H1 (cell line): ENCODE results near the gene PASK.

Source experiments
- EP300 ChIP-seq, 2 experiments: IDR thresholded peaks; 1 replicate in 1 of 2; 2 replicates in 1 of 2; pipeline ENCODE4 v1.6.1; 2011 to 2012; ENCODE audit warnings: low read depth in 2 of 2, low read length in 2 of 2, mild to moderate bottlenecking in 2 of 2, borderline replicate concordance in 1 of 2, inconsistent platforms in 1 of 2, moderate library complexity in 1 of 2
- EZH2 ChIP-seq: fragments of 200-600 bp; sonication (generic); IDR thresholded peaks from 2 replicates; pipeline ENCODE4 v1.7.1; 2012; ENCODE audit warnings: low read depth, mild to moderate bottlenecking, moderate library complexity, low read length, inconsistent platforms; ENCODE audit not compliant: severe bottlenecking
- GTF2F1 ChIP-seq: IDR thresholded peaks from 2 replicates; pipeline ENCODE4 v1.6.1; 2012; ENCODE audit warnings: low read depth, low read length, improper control_type of control experiment, borderline replicate concordance
- JUN ChIP-seq: IDR thresholded peaks from 2 replicates; pipeline ENCODE4 v1.6.1; 2011; ENCODE audit warnings: low read depth, mild to moderate bottlenecking, improper control_type of control experiment, low read length
- POLR2A ChIP-seq, 2 experiments: IDR thresholded peaks; 1 replicate in 1 of 2; 2 replicates in 1 of 2; pipeline ENCODE4 v1.6.1; 2011; ENCODE audit warnings: low read depth in 2 of 2, low read length in 2 of 2, mild to moderate bottlenecking in 2 of 2; ENCODE audit errors: control extremely low read depth in 1 of 2
- POLR2AphosphoS5 ChIP-seq: IDR thresholded peaks from 2 replicates; pipeline ENCODE4 v1.6.1; 2011; ENCODE audit warnings: low read depth, low read length
- RNF2 ChIP-seq: fragments of 200-900, 300-1000 bp; sonication (generic); IDR thresholded peaks from 2 replicates; pipeline ENCODE4 v1.7.1; 2016; ENCODE audit warnings: borderline replicate concordance, low read depth, mild to moderate bottlenecking, antibody characterized with exemption, low read length; ENCODE audit not compliant: poor library complexity, severe bottlenecking; ENCODE audit errors: missing control alignments
- RXRA ChIP-seq: IDR thresholded peaks from 2 replicates; pipeline ENCODE4 v1.6.1; 2011; ENCODE audit warnings: low read depth, mild to moderate bottlenecking, low read length, moderate library complexity; ENCODE audit not compliant: insufficient read depth
- SIN3A ChIP-seq, 2 experiments: IDR thresholded peaks in 1 of 2; conservative IDR thresholded peaks in 1 of 2; 2 replicates each; pipeline ENCODE4 v1.6.1; 2011 to 2012; ENCODE audit warnings: low read length in 2 of 2, improper control_type of control experiment in 1 of 2, low read depth in 1 of 2, mild to moderate bottlenecking in 1 of 2
- TAF1 ChIP-seq: IDR thresholded peaks from 2 replicates; pipeline ENCODE4 v1.6.1; 2011; ENCODE audit warnings: mild to moderate bottlenecking, low read depth, low read length
- TF ChIP-seq, protein P1 (sequence below), 3 experiments: IDR thresholded peaks; 1 replicate in 2 of 3; 2 replicates in 1 of 3; pipeline versions ENCODE4 v1.5.1 to v1.6.1; 2011; ENCODE audit warnings: low read length in 3 of 3, mild to moderate bottlenecking in 3 of 3, inconsistent platforms in 2 of 3, low read depth in 1 of 3, moderate library complexity in 1 of 3; ENCODE audit not compliant: insufficient read depth in 1 of 3; ENCODE audit errors: control extremely low read depth in 1 of 3
- TF ChIP-seq, protein P2 (sequence below): IDR thresholded peaks from 2 replicates; pipeline ENCODE4 v1.6.1; 2012; ENCODE audit warnings: inconsistent platforms
- TF ChIP-seq, protein P3 (sequence below): IDR thresholded peaks from 2 replicates; pipeline ENCODE4 v1.6.1; 2012; ENCODE audit warnings: inconsistent platforms

DNA sequence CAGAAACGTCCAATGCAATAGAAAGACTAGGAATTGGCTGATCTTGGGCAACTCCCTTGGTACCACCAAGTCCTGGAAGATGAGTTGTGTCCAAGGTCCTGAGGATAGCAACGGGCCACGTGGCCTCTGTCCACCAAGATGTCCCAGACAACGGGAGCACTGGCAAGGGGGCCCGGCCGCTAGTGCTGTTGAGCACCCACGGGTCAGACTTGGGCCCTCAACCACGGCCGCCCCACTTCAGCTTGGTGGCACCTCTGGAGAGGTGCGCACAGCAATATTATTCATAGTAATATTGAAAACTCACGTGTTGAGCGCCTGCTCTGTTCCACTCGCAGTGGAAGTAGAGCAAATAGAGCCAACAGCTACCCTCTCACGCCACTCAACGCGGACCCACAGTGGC is 19.0 kb downstream of the PASK start:
- TF ChIP-seq TAF1, result no peak
- TF ChIP-seq GTF2F1, result no peak
- TF ChIP-seq, protein P1, sequence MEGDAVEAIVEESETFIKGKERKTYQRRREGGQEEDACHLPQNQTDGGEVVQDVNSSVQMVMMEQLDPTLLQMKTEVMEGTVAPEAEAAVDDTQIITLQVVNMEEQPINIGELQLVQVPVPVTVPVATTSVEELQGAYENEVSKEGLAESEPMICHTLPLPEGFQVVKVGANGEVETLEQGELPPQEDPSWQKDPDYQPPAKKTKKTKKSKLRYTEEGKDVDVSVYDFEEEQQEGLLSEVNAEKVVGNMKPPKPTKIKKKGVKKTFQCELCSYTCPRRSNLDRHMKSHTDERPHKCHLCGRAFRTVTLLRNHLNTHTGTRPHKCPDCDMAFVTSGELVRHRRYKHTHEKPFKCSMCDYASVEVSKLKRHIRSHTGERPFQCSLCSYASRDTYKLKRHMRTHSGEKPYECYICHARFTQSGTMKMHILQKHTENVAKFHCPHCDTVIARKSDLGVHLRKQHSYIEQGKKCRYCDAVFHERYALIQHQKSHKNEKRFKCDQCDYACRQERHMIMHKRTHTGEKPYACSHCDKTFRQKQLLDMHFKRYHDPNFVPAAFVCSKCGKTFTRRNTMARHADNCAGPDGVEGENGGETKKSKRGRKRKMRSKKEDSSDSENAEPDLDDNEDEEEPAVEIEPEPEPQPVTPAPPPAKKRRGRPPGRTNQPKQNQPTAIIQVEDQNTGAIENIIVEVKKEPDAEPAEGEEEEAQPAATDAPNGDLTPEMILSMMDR (IDR thresholded peaks at IDR 0.05; ENCODE audit: control extremely low read depth in 1 of 3, insufficient read depth in 1 of 3, low read depth in 1 of 3, low read length in 3 of 3), result no peak
- TF ChIP-seq, protein P2, sequence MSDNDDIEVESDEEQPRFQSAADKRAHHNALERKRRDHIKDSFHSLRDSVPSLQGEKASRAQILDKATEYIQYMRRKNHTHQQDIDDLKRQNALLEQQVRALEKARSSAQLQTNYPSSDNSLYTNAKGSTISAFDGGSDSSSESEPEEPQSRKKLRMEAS, result no peak
- no peak for TF ChIP-seq POLR2A (IDR thresholded peaks at IDR 0.05; ENCODE audit: control extremely low read depth in 1 of 2, low read depth in 2 of 2, low read length in 2 of 2)
- TF ChIP-seq, protein P3, sequence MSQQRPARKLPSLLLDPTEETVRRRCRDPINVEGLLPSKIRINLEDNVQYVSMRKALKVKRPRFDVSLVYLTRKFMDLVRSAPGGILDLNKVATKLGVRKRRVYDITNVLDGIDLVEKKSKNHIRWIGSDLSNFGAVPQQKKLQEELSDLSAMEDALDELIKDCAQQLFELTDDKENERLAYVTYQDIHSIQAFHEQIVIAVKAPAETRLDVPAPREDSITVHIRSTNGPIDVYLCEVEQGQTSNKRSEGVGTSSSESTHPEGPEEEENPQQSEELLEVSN, result no peak
- TF ChIP-seq SIN3A (conservative IDR thresholded peaks at IDR 0.05 in 1 of 2, IDR thresholded peaks at IDR 0.05 in 1 of 2; ENCODE audit: low read depth in 1 of 2, low read length in 2 of 2), result no peak
- no peak for TF ChIP-seq RNF2
- TF ChIP-seq EZH2, result no peak
- no peak for TF ChIP-seq RXRA
- TF ChIP-seq JUN, result no peak
- TF ChIP-seq POLR2AphosphoS5, result no peak
- TF ChIP-seq EP300 (IDR thresholded peaks at IDR 0.05; ENCODE audit: borderline replicate concordance in 1 of 2, low read depth in 2 of 2, low read length in 2 of 2), result no peak
